GM12875 (cell line): Measurements from ENCODE around the gene PSMD2.

Experiments used
- H3K4me3 ChIP-seq: one replicate; pipeline ENCODE4 v1.5.1; 2011; ENCODE audit warnings: low read depth, low read length, control low read depth
- CTCF ChIP-seq: IDR thresholded peaks from 2 replicates; pipeline ENCODE4 v1.5.1; 2011; ENCODE audit warnings: low read depth, mild to moderate bottlenecking, control low read depth, inconsistent platforms, low read length, moderate library complexity, borderline replicate concordance; ENCODE audit not compliant: insufficient read depth

The PSMD2 gene

GRCh38 chr3:184354121-184354728 is 55.2 kb downstream of the PSMD2 start:
- no peak overlapping the region for H3K4me3 ChIP-seq
- TF ChIP-seq CTCF: peak; percentile 87

- H3K4me3 ChIP-seq: no peak overlapping the region
- no peak for TF ChIP-seq CTCF
Measured at GRCh38 chr3:184354754-184355153, 55.7 kb downstream of the PSMD2 start.

GRCh38 chr3:184355261-184356040 is 56.4 kb downstream of the PSMD2 start:
- H3K4me3 ChIP-seq: no peak overlapping the region
- no peak for TF ChIP-seq CTCF

- TF ChIP-seq CTCF: no peak
Measured at GRCh38 chr3:184357248-184358123, 58.4 kb downstream of the PSMD2 start.

GRCh38 chr3:184358124-184358767 is 59.2 kb downstream of the PSMD2 start:
- H3K4me3 ChIP-seq: no peak overlapping the region
- TF ChIP-seq CTCF: no peak

More at GRCh38 chr3:184357248-184358123, 58.4 kb downstream of the PSMD2 start:
- no peak overlapping the region for H3K4me3 ChIP-seq
